ENCODE results near the gene CABP4.

CABP4 gene

DNA sequence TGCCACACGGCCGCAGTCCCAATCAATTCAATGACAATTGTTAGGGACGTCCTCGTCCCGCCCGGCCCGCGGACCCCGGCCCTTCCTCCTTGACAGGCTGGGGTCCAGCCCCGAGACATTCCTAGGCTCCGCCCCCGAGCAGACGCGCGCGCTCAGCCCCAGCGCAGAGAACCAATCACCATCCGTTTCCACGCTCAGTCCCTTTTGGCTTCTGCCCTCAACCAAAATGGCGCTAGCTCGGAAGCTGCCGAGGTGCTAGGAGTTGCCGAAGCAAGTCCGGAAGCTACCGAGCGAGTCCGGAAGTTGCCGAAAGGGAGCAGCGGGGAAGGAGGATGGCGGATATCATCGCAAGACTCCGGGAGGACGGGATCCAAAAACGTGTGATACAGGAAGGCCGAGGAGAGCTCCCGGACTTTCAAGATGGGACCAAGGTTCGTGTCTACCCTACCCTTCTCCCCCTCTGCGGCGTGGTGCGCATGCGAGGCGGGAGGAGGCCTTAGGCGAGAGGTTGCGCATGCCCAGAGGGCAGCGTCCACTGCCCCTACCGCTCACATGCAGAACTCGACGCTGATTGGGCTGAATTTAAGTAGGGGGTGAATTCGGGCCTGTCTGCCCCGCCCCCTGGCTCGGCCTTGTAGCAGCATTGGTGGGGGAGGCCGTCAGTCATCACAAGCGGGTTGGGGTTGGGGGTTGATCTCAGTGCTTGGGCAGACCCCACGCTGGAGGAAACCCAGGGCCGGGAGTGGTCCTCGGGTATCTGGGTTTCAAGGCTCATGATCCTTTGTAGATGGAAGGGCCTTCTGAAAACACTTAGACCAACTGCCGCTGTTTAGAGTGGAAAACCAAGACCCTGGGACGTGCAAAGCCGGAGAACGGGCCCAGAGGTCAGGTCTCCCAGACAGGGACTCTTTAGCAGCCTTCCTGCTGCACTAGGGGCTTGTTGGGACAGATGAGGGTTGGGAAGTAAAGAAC, 28.0 kb downstream of the CABP4 start, which contains the start of gene AIP:
Gene AIP (plus strand): TSS at position 200 of the 972 bp plus-strand sequence. CDS start 133 bp downstream, at position 333.
- DNase-seq = peak; percentile 98

DNA sequence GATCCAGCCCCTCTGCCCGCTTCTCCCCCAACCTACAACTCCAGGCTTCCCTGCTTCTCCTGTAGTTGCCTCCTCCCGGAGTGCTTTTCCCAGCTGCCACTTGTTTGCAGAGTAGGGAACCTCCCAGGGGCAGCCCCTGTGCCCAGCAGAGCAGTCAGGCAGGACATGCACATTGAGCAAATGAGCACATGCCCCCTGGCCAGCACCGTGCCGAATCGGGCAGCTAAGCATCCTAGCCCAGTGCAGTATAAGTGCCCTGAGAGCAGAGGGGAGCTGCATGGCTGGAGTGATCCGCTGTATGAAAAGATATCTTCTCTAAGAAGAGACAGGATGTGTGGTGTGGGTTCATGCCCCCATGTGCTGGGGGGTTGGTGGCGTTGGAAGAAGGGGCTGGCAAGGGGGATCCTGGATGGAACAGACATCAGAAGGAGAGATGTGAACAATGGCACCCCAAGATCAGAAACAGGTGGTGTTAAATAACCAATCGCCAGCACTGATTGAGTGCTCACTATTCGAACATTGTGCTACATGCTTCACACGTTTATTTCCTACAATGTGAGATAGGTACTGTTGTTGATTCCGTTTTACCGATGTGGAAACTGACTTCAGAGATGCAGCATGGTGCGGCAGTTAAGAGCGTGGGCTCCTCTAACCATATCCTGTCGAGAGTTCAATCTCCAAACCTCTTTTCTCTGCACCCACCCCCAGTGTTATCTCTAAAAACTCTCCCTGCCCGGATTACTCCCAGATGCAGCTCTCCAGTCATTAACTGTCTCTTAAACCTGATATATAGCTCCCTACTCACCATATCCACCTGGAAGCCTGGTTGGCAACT, 28.9 kb downstream of the CABP4 start:
- peak; percentile 71 to 72 for DNase-seq

DNA sequence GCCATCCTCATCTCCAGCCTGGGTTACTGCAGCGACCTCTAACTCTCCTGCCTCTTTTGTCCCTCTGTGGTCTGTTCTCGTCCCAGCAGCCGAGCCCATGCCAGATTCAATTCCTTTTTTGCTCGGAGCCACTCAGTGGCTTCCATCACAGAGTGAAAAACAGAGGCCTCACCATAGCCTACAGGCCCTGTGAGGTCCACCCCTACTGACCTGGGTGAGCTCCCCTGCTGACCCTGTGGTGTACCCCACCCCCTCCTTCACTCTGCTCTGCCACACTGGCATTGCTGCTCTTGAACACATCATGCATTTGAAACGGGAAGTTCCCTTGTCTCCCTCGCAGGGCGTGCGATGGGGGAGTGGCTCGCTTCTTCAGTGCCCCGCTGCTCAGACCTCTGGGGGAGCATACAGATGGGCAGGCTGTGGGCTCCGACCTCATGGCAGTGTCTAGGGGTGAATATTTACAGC, 29.7 kb downstream of the CABP4 start:
- DNase-seq = peak; percentile 85 to 86

GRCh38 chr11:67485873-67486361, 30.8 kb downstream of the CABP4 start:
- DNase-seq = peak; percentile 74 to 82

DNA sequence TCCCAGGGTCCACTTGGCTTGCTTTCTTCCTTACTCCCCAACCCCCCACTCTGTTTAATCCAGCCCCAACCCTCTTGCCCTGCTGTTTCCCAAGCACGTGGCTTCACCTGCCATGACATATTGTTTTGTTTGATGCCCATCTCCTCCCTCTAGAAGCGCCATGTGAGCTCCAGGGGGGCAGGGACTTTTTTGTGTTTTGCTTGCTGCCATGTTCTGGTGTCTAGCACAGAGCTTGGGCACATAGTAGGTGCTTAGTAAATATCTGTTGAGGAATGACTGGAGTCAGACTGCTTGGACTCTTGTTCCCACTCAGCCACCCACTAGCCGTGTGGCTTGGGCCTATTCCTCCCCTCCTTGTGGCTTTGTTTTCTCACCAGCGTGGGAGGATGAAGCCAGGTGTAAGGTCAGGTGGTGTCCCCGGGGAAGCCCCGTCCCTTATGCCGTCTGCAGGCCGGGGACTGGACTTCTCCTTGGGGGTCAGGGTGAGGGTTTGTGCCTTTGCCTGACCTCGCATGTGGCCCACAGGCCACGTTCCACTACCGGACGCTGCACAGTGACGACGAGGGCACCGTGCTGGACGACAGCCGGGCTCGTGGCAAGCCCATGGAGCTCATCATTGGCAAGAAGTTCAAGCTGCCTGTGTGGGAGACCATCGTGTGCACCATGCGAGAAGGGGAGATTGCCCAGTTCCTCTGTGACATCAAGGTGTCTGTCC, 31.5 kb downstream of the CABP4 start:
- DNase-seq = peak; percentile 78 to 81

DNA sequence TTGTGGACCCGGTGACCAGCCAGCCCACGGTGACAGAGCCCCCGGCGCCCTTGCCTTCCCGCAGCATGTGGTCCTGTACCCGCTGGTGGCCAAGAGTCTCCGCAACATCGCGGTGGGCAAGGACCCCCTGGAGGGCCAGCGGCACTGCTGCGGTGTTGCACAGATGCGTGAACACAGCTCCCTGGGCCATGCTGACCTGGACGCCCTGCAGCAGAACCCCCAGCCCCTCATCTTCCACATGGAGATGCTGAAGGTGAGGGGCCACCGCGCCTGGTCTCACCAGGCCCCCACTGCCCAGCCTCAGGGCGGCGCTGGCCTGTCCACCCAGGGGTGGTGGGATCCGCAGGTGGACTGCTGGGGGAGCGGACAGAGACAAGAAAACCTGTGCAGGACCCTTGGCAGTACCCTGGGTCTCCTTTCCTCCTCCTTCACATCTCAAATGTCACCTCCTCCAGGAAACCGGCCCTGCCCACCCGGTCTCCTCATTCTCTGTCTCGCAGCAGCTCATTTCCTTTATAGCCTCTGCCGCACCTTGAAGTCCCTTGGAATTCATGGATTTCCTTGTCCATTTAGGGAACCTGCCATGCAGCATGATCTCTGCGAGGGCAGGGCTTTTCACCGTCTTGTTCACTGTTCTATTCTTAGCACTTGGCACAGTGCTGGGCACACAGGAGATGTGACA, 34.2 kb downstream of the CABP4 start:
- no peak for DNase-seq

- DNase-seq = no peak
These were observed 35.0 kb downstream of the CABP4 start for GRCh38 chr11:67489885-67490726.

- no peak for DNase-seq
These were observed 35.5 kb downstream of the CABP4 start for GRCh38 chr11:67490727-67491065.

- DNase-seq = no peak
These were observed 36.3 kb downstream of the CABP4 start for GRCh38 chr11:67491276-67492068.

- no peak for DNase-seq
These were observed 37.0 kb downstream of the CABP4 start for GRCh38 chr11:67492069-67492727.

DNA sequence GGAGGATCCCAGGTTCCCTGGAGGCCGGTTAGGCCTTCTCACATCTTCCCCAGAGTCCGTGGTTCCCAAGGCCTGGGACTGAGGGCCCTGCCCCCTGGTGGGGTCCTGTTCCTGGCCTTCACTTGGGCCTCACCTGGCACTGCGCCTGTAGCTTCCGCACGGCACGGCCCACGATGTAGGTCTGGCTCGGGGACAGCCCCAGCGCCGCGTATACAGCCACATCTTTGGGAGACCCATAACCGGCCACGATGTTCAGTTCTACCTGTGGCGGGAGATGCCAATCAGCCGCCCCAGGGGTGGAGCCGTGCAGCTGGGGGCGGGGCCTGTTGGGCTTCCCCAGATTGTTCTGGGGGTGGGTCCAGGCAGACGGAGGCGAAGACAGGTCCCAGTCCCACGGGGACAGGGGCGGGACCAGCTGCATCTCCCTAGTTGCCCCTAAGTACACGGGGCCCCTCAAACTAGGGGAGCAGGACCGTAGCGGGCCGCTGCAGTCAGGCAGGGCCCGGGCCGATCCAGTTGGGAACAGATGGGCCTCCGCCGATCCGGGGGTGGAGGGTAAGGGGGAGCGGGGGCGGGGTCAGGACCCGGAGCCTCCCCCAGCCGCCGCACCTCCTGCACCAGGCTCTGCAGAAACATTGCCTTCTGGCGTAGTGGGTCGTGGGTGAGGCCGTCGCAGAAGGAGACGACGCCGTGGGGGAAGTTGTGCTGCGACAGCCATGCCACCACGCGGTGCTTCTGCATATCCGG, 37.8 kb downstream of the CABP4 start:
- peak; percentile 54 to 63 for DNase-seq

DNA sequence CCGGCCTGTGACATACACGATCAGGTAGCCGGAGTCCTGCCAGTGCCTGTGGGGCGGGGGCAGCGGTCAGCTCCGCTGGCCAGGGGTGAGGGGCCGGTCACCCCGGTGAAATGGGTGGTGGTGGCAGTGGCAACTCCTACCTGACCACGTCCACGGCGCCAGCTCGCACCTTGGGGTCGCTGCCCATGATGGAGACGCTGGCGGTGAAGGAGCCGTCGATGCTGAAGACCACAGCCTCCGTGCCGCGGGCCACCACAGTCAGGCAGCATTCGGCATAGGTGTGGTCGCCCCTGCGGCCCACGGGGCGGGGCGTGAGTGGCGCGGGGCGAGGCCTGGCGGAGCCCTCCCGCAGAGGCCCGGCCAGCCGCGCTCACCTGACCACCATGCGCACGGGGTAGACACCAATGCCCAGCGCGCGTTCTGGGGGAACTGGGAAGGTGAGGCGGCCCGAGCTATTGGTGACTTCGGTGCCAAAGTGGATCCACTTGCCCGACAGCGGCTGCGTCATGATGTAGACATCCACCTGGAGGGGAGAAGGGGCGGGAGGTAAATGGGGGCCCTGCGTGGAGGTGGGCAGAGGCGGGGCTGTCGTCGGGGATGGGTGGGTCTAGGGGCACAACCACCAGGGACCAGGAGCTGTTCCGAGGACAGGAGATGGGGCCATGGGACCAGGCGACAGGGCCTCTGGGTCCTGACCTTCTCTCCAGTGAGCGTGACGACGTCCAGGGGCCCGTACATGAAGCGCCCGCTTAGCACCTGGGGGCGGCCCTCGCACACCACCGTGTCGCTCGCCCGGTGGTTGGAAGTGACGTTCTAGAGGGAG, 38.6 kb downstream of the CABP4 start:
- no peak for DNase-seq

- no peak for DNase-seq
These were observed 39.4 kb downstream of the CABP4 start for GRCh38 chr11:67494371-67495233.

DNA sequence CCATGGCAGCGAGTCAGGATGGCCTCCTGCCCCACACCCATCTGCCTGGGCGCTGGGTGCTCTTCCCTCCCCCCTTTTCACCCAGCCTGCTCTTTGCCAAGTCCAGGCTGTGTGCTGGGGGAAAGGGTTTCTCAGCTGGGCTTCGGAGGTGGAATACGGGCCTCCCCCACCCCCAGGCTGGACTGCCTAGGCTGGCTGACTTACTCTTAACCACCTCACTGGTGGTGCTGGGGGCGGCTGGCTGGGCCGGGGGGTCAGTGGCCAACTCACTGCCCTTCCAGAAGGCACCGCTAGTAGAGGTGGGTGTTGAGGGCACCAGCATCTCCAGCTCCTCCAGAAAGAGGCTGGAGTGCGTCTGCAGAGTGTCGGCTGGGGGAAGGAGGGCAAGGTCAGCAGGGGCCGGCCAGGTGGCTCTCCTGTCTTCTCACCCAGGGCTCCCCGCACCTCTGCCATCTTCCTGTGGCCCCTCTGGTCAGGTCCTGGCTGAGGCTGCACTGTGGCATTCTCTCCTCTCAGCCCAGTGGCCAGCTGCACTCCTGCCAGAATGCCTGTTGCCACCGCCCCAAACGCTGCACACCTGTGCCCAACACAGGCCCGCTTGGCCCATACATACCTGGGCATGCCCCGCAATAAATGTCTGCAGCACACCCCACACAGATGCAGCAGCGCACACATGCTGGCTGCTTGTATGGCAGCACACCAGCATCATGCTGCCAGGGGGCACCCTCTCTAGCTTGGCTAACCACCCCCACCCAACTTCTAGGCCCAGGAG, 40.3 kb downstream of the CABP4 start:
- no peak for DNase-seq

DNA sequence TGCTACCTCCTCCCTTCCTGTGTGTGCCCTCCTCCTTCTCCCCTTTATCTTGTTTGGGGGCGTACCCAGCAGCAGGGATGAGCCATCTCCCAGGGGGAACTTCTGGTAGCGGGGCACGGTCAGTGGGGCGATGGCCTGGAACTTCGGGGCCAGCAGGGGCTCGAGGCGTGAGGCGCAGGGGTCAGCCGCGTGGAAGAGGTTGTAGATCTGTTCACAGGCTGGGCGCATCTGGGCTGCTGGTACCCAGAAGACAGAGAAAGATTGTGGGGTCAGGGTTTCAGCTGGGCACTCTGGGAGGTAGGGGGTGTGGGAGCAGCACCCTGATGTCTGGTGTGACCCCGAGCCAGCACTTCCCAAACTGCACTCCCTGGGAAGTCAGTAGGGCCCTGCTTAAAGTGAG, 41.0 kb downstream of the CABP4 start:
- DNase-seq = no peak

GRCh38 chr11:67497656-67498291, 42.6 kb downstream of the CABP4 start:
- no peak for DNase-seq
